ENCODE results near the gene POU2F3. TPM values are rescaled to one million over a fixed set of nuclear protein-coding genes. Genes with fewer than 3 reads are reported as not detected.

POU2F3 gene
- total RNA-seq, 1 donor from 2014 or later: under 0.01 TPM

DNA sequence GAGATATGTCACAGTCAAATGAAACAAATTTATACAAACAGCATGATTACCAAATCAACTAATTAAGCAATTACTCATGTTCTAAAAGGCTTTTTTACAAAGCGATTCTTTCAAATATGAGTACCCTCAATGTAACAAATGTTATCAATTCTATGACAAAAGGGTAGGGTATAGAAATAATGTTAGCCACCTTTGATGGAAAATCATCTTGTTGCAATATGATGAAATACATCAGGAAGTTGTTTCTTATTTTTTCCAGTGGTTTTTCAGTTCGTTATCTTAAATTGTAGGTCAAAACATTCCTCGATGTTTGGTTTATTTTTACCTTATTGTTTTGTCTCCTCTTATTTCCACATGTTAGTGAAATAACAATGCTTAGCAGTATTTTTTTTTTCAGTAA is 102.7 kb downstream of the POU2F3 start:
- no peak for DNase-seq

DNA sequence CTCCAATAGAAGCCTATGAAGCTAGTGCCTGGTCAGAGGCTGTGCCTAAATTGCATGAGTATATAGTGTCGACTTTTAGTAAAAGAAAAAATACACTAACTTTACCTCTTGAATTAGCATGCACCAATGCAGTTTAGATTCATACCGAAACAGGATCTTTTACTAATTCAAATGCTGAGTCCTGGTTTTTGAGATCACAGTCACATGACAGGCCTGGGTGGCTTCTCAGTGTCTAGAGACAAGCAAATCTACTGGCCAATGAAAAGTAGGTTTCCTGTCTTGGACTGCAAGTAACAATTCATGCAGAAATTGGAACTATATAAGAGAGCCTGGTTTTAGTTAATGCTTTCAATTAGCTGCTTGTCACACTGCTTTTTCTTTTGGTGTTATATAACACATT is 103.5 kb downstream of the POU2F3 start:
- DNase-seq: no peak

DNA sequence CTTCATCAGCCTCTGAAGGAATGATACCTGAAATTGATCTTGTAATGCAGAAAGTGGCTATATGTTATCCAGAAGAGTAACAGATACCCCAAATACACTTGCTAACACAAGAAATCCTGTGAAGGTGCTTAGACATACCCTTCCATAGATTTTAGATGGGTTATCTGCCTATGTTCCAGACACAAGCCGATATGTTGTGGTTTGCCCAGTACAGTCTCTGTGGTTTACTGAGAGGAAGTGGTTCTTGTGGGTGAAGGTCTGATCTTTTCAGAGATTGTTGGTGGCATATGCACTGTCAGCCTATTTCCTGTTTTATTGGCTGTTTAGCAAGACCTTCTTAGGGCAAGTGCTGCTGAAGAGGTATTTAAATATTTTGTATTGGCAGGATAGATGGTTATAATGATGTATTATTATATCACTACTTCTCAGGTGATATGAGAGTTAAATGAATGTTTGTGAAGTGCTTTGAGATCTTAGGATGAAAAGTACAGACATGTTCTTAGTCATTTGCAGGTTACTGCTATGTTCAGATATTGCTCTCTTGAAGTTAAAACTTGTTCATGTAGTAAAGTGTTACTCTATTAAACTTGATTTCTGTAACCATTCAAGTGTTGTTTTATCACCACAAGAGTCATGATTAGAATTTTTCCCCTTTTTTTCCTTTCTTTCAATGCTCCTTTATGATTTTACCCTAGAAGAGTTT is 104.5 kb downstream of the POU2F3 start:
- no peak for DNase-seq

DNA sequence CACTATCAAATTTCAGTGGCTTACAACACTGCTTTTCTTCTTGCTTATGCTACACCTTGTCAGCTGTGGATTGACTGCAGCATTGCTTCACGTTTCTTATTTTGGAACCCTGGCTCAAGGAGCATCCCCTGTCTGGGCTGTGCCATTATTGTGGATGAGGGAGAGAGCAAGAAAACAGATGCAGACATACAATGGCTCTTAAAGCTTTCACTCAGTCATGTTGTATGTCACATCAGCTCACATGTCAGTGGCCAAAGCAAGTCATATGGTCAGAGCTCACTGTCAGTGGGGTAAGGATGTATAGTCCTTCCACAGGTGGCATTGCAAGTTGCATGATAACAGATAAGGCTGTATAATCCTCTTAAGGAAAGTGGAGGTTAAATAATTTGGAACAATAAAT is 106.3 kb downstream of the POU2F3 start:
- no peak for DNase-seq

DNA sequence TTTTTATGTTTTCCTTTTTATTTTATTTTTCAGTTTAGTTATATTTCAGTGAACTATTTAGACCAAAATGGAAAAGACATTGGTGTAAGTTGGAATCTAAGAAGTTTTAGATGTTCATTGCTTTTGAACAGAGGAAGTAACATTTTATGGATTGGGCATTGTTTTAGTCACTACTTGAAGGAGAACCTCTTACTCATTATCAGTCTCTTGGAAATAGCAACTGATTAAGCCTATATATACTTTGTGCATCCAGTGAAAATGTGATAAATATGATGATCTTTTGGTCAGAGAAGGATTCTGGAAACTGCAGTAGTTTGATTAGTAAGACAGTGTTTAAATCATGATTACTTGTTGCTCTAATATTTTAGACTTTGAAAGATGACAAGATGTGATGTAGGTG is 110.7 kb downstream of the POU2F3 start:
- no peak for DNase-seq

DNA sequence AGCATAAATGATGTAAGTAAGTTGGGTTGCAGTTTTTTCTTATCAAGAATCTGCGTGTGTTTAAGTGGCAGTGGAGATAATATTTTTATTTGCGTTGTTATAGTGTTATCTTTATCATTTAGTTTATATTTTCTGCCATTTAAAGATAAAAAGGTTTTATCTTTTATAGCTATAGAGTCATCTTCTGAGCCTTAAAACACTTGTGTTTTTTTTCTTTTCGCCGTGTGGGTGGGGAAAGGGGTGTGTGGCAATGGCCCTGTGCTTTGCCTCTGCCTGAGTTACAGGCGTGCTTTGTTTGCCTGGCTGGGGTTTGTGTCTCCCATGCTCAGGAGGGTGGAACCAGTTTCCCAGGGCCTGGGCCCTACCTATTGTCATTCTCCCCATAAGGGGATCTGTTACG is 112.5 kb downstream of the POU2F3 start:
- no peak for DNase-seq

DNA sequence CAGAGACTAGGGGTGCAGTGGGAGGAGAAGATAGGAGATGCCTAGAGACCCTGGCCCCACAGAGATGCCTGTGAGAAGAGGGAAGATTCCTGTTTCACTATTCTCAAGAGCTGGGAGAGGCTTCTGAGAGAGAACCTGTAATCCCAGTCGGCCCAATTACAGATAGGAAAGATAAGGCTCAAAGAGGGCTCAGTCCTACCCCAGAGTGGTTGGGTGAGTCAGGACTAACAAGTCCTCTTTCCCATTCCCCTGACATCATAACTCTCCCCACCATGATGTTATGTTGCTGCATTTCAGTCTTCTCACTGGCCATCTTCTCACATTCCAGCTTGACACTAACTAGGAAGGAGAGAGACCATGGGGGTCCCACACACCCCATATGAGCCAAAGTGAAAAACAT is 114.1 kb downstream of the POU2F3 start:
- no peak for DNase-seq

DNA sequence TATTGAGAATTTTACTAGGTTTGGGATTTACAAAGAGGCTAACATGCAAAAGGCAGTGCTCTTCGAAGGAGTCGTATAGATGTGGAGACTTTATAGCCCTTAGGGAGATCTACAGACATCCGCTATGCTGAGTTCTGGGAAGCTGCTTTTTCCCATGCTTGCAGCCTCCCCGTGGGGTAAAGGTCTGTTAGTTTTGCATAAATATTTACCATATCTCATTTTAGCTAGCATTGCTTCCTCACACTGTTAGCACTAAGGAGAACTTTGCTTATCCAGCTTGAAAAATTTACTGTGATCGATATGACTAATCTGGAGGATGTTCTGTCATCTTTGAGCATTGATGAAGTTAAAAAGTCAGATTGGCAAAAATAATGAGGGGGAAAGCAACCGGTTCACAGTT is 114.8 kb downstream of the POU2F3 start:
- DNase-seq: no peak

DNA sequence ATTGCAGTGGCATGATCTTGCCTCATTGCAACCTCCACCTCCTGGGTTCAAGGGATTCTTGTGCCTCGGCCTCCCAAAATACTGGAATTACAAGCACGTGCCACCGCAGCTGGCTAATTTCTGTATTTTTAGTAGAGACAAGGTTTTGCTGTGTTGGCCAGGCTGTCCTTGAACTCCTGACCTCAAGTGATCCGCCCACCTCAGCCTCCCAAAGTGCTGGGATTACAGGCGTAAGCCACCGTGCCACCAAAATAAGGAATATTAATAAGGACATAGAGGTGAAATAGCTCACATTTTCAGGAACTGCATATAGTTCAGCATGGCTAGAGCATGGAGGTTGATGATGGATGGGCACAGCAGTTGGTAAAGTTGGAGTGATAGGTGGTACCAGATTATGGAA is 117.7 kb downstream of the POU2F3 start:
- no peak for DNase-seq

DNA sequence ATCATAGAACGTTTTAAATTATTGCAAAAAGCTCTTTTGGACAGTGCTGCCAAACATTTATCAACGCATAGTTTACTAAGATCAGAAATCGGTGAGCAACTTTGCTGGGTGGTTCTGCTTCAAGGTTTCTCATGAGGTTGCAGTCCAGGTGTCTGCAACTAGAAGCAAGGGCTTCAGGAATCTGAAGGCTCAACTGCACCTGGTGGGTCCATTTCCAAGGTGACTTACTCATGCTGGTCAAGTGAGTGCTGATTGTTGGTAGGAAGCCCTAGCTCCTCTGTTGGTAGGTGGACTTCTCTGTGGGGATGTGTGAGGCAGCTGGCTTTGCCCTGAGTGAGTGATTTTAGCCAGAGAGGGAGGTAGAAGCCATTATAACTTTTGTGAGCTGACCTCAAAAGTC is 118.8 kb downstream of the POU2F3 start:
- no peak for DNase-seq

DNA sequence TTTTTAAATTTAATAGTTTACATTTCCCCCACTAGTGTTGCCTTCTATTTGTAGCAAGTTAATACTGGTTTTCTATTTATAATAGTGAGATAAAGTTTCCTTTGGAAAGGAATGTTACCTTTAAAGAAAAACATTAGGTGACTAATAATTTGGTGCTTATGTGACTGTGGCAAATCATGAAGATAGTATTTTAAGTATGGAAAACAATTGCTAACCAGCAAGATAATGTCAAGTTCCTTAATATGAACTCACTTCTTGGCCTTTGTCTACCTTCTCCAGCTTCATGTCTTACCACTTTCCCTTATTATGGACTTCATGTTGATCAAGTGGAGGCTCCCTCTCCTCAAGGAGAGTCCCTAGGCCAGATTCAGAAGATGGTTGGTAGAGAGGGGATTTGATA is 123.5 kb downstream of the POU2F3 start:
- DNase-seq: no peak

DNA sequence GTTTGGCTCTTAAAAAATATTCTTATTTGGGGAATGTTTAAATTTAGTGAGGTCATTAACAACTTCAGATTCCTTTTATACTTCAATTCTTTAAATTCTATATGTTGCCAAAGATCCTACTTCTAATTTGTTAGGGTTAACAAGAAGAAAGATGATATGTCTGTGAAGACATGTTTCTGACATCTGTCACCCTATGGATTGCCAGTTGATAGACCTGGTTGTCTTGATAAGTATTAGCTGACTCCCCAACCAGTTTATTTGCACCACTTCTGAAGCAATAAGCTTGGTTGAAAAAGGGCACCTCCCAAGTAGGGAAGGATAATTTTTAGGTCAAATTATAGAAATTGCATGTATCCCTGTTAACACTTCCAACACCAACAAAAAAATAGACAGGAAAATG is 125.6 kb downstream of the POU2F3 start:
- no peak for DNase-seq

Other genes starting within 250 kb of the POU2F3 start
- not detected in 2 replicates for gene TRIM29, start 102.0 kb upstream of the POU2F3 start, total RNA-seq
- gene OAF, start 29.1 kb upstream of the POU2F3 start, total RNA-seq: 25.7 and 32.3 TPM in 2 replicates
- gene TLCD5, start 85.2 kb downstream of the POU2F3 start, total RNA-seq: 6.3 and 8.5 TPM in 2 replicates
- gene ARHGEF12, start 96.3 kb downstream of the POU2F3 start, total RNA-seq: 159 and 202 TPM in 2 replicates